ENCODE results near the gene C7orf33. TPM values are rescaled to one million over a fixed set of nuclear protein-coding genes. Genes with fewer than 3 reads are reported as not detected.

The C7orf33 gene
- total RNA-seq, 1 donor from 2014 or later: not detected

DNA sequence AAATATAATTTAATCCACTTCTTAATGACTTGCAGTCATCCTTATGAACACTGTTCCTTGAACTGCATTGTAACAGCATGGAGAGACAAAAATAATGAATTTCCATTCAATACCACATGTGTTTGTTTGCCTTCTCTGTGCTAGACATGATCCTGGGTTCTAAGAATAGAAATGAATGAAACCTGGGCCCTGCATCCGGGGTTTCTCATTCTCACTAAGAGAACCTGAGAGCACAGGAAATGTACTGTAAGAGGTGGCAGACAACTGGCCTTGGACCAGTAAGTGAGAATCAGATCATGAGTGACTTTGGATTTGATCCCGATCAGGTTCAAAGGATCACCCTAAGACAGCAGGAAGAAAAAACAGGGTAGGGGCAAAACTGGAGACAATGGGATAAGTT lies 70.9 kb downstream of the C7orf33 start:
- Mint-ChIP-seq H3K27ac (no peak overlapping the region), H3K27me3 (no peaks in the 10 kb centered on the region), H3K4me3 (no peak overlapping the region), H3K36me3 (ENCODE audit: low read depth) (no peaks in the 10 kb centered on the region), H3K9me3 (no peaks in the 10 kb centered on the region), H3K4me1 (no peaks in the 10 kb centered on the region)
- no peak for TF ChIP-seq CTCF (IDR thresholded peaks at IDR 0.05)
- no peak for DNase-seq
- POLR2A ChIA-PET: interaction anchor here (0.6 kb wide), 1 partner anchor 15 kb away, joined by 9 read pairs; no protein-coding TSS in a partner anchor
- intact Hi-C loops (cut with micrococcal nuclease): no loop called here
- no peak for ATAC-seq (ENCODE audit: low read depth)
- CTCF ChIA-PET: no interaction called here

GRCh38 chr7:148662646-148663045 lies 72.1 kb downstream of the C7orf33 start:
- no peak for TF ChIP-seq CTCF (IDR thresholded peaks at IDR 0.05)
- Mint-ChIP-seq H3K4me3 (no peak overlapping the region), H3K4me1 (no peaks in the 10 kb centered on the region), H3K36me3 (ENCODE audit: low read depth) (no peaks in the 10 kb centered on the region), H3K9me3 (peaks cover under 1% of the 10 kb centered on the region), H3K27me3 (peaks cover under 1% of the 10 kb centered on the region), H3K27ac (no peak overlapping the region)
- POLR2A ChIA-PET: no interaction called here
- intact Hi-C loops (cut with micrococcal nuclease): no loop called here
- no peak for DNase-seq
- CTCF ChIA-PET: no interaction called here
- ATAC-seq (ENCODE audit: low read depth): no peak

- ChIA-PET POLR2A (no interaction called here), CTCF (no interaction called here)
- TF ChIP-seq CTCF (IDR thresholded peaks at IDR 0.05): no peak
- Mint-ChIP-seq H3K27me3 (peaks cover 3% of the 10 kb centered on the region), H3K36me3 (ENCODE audit: low read depth) (no peaks in the 10 kb centered on the region), H3K4me3 (no peak overlapping the region), H3K27ac (no peak overlapping the region), H3K9me3 (peaks cover 4% of the 10 kb centered on the region), H3K4me1 (no peaks in the 10 kb centered on the region)
- ATAC-seq (ENCODE audit: low read depth): no peak
- intact Hi-C loops (cut with micrococcal nuclease): no loop called here
- DNase-seq: no peak
Measured at GRCh38 chr7:148664324-148664723, 73.8 kb downstream of the C7orf33 start.

- Mint-ChIP-seq H3K27ac (no peak overlapping the region), H3K4me3 (no peak overlapping the region), H3K9me3 (peaks cover 4% of the 10 kb centered on the region), H3K36me3 (ENCODE audit: low read depth) (no peaks in the 10 kb centered on the region), H3K4me1 (no peaks in the 10 kb centered on the region), H3K27me3 (peaks cover 3% of the 10 kb centered on the region)
- DNase-seq: no peak
- POLR2A ChIA-PET: interaction anchor here (0.7 kb wide), 1 partner anchor 78 kb away, joined by 3 read pairs; no protein-coding TSS in a partner anchor
- no peak for TF ChIP-seq CTCF (IDR thresholded peaks at IDR 0.05)
- CTCF ChIA-PET: no interaction called here
- ATAC-seq (ENCODE audit: low read depth): no peak
- intact Hi-C loops (cut with micrococcal nuclease): no loop called here
Measured at GRCh38 chr7:148665221-148665620, 74.7 kb downstream of the C7orf33 start.

Other genes with a start within 250 kb of the C7orf33 start
- 56.9 and 57.4 TPM in 2 replicates for gene CUL1, start 108.1 kb downstream of the C7orf33 start, total RNA-seq